ENCODE measurements around the gene RBMS3.
"Not testable (repeated sequence)": the region's sequence is repeated elsewhere in the genome, so short reads cannot be mapped to it uniquely, and the experiment has no call there.

RBMS3 gene

GRCh38 chr3:29440413-29441305 lies 159.8 kb downstream of the RBMS3 start:
- DNase-seq: no peak

- no peak for DNase-seq
Observed at GRCh38 chr3:29441422-29441821, 160.6 kb downstream of the RBMS3 start.

DNA sequence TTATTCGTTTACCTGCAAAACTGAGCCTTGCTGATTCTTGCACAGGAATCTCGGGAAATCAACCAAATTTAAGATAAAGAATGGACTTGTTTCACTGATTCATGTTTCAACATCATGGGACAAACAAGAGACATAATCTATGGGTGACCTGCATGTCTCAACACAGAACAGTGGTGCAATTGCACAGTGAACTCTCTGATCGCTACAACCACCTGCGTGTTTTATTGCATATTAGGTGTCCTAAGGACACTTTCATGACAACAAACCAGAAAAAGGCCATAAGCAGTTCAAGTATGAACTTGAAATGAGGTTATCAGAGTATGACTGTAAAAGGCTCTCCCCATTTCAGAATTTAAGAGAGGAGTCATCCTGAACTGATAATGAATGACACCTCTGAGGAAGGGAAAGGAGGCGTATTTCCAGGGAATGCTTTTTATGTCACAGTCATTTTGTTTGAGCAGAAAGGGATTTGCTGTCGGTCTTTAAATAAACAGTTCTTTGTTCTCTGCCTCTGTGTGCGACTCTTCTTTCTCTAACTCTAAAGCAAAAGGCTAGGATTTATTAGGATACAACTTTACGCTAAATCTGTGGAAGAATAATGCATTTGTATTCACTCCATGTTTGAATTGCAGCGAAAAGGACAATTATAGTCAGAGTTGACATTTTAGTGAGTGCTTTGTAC lies 167.2 kb downstream of the RBMS3 start:
- DNase-seq: no peak

- DNase-seq: no peak
Observed at GRCh38 chr3:29451920-29452319, 171.0 kb downstream of the RBMS3 start.

GRCh38 chr3:29452934-29453283 lies 172.0 kb downstream of the RBMS3 start:
- no peak for DNase-seq

- DNase-seq: no peak
Observed at GRCh38 chr3:29453284-29454001, 172.6 kb downstream of the RBMS3 start.

DNA sequence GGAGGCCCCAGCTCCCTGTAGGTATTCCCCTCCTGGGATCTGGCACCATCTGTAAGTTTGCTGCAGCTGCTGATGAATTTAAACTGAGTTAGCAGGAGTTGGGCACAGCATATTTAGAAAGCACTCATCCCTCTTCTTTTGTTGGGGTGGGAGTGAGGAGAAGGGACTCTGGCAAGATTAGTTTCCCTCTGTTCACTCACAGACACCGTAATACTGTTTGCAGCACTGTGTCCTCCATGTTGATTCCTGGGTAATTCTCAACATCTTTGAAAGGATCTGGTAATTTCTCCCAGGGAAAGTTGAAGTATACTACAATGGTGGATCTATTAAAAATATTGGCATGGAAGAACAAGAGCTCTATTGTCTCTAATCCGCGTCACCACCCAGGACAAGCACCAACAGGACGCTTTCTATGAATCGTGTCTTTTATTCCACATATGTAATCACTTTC lies 173.3 kb downstream of the RBMS3 start:
- no peak for DNase-seq

DNA sequence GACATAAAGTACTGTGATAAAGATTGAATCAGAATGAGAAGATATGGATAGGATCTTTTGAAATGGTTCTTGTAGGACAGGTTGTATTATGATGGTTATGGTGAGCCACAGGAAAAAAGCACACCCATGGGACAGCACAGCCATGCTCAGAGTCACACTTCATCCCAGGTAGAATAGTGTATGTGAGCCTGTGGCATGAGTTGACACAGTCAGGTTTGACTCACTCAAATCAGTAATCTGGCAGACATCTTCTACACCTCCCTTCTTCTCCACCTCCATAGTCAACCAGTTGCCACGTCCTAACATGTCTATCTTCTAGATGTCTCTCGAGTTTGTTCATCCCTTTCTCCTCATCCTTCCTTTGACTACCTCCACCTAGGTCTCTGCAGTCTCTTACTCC lies 176.0 kb downstream of the RBMS3 start:
- no peak for DNase-seq

DNA sequence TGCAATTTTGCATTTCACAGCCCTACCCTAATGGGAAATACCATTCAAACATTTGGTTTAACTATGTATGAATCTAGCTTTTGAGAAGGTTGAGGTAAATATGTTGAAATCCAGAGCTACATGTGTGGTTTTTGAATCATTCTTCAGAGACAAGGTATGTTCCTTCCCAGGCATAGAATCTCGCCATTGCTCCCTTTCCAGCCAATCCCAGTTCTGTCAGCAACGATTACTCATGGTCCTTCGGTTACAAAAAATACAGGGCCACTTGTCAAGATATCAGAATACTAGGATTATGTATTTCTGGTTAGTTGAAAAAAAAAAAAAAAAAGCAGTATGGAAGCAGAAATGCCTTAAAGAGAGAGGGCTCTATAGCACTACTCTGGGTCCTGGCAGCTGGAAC lies 182.4 kb downstream of the RBMS3 start:
- DNase-seq: no peak

- DNase-seq: no peak
Observed at GRCh38 chr3:29465836-29466235, 185.0 kb downstream of the RBMS3 start.

- DNase-seq: no peak
Observed at GRCh38 chr3:29466442-29466841, 185.6 kb downstream of the RBMS3 start.

GRCh38 chr3:29468187-29468586 lies 187.3 kb downstream of the RBMS3 start:
- no peak for DNase-seq

GRCh38 chr3:29473481-29474170 lies 192.8 kb downstream of the RBMS3 start:
- DNase-seq: not testable (repeated sequence)

GRCh38 chr3:29475305-29475840 lies 194.5 kb downstream of the RBMS3 start:
- no peak for DNase-seq

GRCh38 chr3:29475854-29476253 lies 195.0 kb downstream of the RBMS3 start:
- no peak for DNase-seq

GRCh38 chr3:29478611-29479010 lies 197.7 kb downstream of the RBMS3 start:
- no peak for DNase-seq

- DNase-seq: no peak
Observed at GRCh38 chr3:29481249-29481648, 200.4 kb downstream of the RBMS3 start.

DNA sequence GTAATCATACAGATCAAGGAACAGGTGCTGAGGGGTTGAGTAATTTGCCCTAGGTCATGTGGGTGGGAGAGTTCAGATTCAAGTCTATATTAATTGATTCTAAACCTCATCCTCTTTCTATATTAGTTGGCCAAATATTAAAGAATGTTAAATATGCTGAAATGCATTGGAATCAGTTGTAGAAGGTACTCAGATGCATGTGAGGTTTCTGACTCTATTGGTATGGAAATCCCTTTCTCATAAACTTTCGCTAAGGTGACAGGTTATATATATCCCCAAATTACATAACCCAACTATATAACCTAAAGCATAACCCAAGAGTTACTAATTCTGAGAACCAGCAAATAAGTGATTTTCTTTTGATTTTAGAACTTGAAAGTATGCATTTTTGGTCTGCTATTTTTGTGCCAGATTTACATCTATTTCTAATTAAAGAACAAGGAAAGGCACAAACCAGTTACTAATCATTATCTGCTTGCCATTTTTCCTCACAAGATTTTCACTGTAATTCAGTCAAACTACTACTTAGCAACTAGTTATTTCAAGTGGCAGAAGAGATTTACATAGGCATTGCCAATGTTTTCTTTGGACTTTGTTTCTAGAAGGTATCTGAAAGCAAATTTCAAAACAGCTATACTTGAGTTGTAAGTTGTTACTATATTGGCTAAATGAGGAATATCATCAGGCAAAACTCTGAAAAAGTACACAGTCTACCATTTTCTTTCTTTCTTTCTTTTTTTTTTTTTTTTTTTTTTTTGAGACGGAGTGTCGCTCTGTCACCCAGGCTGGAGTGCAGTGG lies 201.3 kb downstream of the RBMS3 start:
- DNase-seq: no peak

- DNase-seq: no peak
Observed at GRCh38 chr3:29484633-29485032, 203.8 kb downstream of the RBMS3 start.

DNA sequence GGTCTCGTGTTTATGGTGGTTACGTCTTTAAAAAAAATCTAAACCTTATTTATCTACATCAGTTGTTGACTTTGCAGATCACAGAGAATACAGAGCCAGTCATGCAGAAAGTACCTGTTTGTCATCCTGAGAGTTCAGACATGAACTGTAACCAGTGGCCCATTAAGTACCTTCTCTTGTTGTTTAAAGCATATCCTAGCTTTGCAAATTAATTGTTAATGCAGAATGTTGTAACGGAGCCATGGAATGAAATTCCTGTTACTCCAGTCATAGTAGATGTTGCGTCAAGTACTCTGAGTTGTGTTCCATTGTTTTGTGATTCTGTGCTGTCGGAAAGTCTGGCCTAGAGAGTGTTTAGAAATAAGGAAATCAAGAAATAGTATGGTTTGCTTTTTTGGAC lies 205.2 kb downstream of the RBMS3 start:
- no peak for DNase-seq

DNA sequence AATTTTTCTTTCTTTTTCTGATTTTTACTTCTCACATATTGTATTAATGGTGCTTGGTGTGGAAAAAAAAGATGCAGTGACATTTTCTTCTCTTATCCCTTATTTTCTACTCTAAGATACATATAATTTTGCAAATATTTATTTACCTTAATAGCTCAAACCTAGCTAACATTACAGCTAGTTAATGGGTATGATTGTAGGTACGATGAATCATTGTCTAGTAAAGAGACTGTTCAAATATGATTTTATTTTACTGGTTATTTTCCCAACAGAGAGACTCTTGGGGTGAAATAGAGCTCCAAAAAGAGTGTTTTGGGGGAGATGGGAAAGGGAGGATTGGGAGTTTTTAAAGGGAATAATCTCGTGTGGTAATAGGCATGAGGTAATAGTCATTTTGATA lies 206.0 kb downstream of the RBMS3 start:
- no peak for DNase-seq

DNA sequence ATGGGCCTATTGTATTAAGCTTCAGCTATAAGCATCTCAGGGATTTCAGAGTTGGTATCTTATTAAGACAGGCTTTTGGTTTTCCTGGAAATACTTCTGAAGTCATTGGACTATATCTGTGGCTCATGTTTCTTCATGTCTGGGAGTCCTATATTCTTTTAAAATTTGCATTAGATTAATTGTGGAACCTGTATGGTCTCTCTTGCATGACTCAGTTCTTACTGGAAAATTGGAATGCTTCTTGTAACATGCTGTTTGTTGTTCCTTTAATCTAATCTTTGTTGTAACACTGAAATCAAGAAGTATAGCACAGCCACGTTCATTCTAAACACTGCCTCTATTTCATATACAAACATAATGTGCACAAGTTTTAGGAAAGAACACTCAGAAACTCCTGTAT lies 208.1 kb downstream of the RBMS3 start:
- DNase-seq: no peak
